ENCODE measurements around the gene UNC79.

GRCh38 chr14:93454224-93454623 is 23.5 kb downstream of the UNC79 start:
- TF ChIP-seq CTCF (IDR thresholded peaks at IDR 0.05) (no peak), POLR2A (IDR thresholded peaks at IDR 0.05) (no peak)

All from testis (tissue), 2 donors.